Thymus (tissue), 11 donors: Measurements from ENCODE around the gene PLEKHA1. TPM values are rescaled to one million over a fixed set of nuclear protein-coding genes. Genes with fewer than 3 reads are reported as not detected.

ENCODE experiments used
- DNase-seq, 9 donors: peaks; one replicate each; pipeline ENCODE4 v3.0.0-alpha.2; 2013; ENCODE audit warnings: low spot score in 9 of 9, low read depth in 6 of 9, missing footprints in 1 of 9
- H3K27ac ChIP-seq, 2 donors: one replicate each; pipeline ENCODE4 v1.5.1; 2013; ENCODE audit warnings: control low read depth in 1 of 2, low read depth in 1 of 2, low read length in 1 of 2, mild to moderate bottlenecking in 1 of 2, moderate library complexity in 1 of 2
- H3K27me3 ChIP-seq, 2 donors: one replicate each; pipeline ENCODE4 v1.5.1; 2013; ENCODE audit warnings: low read length in 1 of 2; ENCODE audit not compliant: control insufficient read depth in 2 of 2, insufficient read depth in 1 of 2
- H3K36me3 ChIP-seq, 2 donors: one replicate each; pipeline ENCODE4 v1.5.1; 2013; ENCODE audit warnings: low read length in 1 of 2, mild to moderate bottlenecking in 1 of 2, moderate library complexity in 1 of 2; ENCODE audit not compliant: control insufficient read depth in 2 of 2, insufficient read depth in 2 of 2
- H3K4me1 ChIP-seq, 2 donors: one replicate each; pipeline ENCODE4 v1.5.1; 2013; ENCODE audit warnings: low read length in 2 of 2; ENCODE audit not compliant: control insufficient read depth in 2 of 2, insufficient read depth in 2 of 2
- H3K4me3 ChIP-seq, 2 donors: one replicate each; pipeline ENCODE4 v1.5.1; 2013; ENCODE audit warnings: low read length in 2 of 2, control low read depth in 1 of 2, mild to moderate bottlenecking in 1 of 2
- H3K9me3 ChIP-seq, 2 donors: one replicate each; pipeline ENCODE4 v1.5.1; 2013; ENCODE audit warnings: low read length in 1 of 2, mild to moderate bottlenecking in 1 of 2; ENCODE audit not compliant: control insufficient read depth in 2 of 2, insufficient read depth in 1 of 2
- WGBS: extraction: QIAGEN DNeasy Blood & Tissue Kit; methylation state at CpG from one replicate; pipeline ENCODE4 v1.1.7; 2013; 5-methylcytosine and 5-hydroxymethylcytosine counted together
- polyA plus RNA-seq: library from polyadenylated mRNA; stranded (reverse); fragments of 200-250 nt; gene quantifications from one replicate; pipeline ENCODE4 v1.2.3, GENCODE V29; 2013
- total RNA-seq: library from RNA; stranded (reverse); fragments of 120-200 nt; gene quantifications from one replicate; pipeline ENCODE4 v1.2.4, GENCODE V29; 2013
- donor health status: healthy.

Gene PLEKHA1
- total and polyA plus RNA-seq, 2 donors: 11.1 to 28.2 TPM

DNA sequence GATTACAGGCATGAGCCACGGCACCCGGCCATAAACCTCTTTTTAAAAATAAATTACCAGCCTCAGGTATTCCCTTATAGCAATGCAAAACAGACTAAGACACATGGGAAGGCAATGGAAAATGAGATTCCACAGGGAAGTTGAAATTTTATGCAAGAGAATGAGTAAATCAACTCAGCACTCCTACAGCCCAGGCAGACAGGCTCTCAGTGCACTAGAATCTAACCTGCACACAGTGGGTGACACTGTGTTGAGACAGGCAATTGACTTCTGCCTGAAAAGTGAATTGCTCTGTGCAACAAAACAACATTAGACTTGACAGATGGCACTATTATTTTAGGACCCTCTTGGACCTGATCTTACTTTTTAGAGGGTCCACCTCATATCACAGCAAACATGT lies 20.1 kb upstream of the PLEKHA1 start:
- no peak overlapping the region for H3K4me3 ChIP-seq
- peaks cover 0 to 2% of the 10 kb centered on the region in 2 donors for H3K9me3 ChIP-seq
- DNase-seq: no peak
- H3K27me3 ChIP-seq: no peaks in the 10 kb centered on the region
- H3K27ac ChIP-seq: no peak overlapping the region
- no peaks in the 10 kb centered on the region for H3K36me3 ChIP-seq
- WGBS: 97% methylated on average over 2 of the region's 2 CpGs
- H3K4me1 ChIP-seq: no peaks in the 10 kb centered on the region

DNA sequence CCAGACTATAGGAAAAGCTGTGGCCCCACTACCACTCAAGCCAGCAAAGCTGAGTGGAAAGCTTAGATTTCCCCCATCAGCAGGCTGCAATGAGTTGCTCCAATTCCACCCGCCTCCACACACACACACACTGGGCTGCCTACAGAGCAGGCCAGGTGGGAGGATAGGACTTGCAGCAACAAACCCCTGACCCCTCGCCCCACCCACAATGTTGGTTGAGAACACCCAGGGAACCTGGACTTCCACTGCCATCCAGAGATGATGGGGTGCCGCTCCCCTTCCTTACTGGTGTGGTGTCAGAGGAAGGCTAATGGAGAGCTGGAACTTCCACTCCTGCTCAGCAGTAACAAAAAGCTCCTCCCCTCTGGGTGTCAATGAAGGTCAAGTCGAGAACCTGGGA lies 16.8 kb upstream of the PLEKHA1 start:
- peaks cover 0 to 3% of the 10 kb centered on the region in 2 donors for H3K27me3 ChIP-seq
- DNase-seq: no peak
- peaks cover 0 to 2% of the 10 kb centered on the region in 2 donors for H3K9me3 ChIP-seq
- H3K36me3 ChIP-seq: no peaks in the 10 kb centered on the region
- H3K4me3 ChIP-seq: no peak overlapping the region
- H3K27ac ChIP-seq: no peak overlapping the region
- 96% methylated on average over 4 of the region's 4 CpGs for WGBS
- no peaks in the 10 kb centered on the region for H3K4me1 ChIP-seq

- 95% methylated on average over 2 of the region's 2 CpGs for WGBS
- no peak overlapping the region for H3K27ac ChIP-seq
- H3K4me3 ChIP-seq: no peak overlapping the region
- DNase-seq: no peak
- H3K9me3 ChIP-seq: peaks cover 0 to 2% of the 10 kb centered on the region in 2 donors
- no peaks in the 10 kb centered on the region for H3K4me1 ChIP-seq
- H3K36me3 ChIP-seq: no peaks in the 10 kb centered on the region
- H3K27me3 ChIP-seq: peaks cover 0 to 3% of the 10 kb centered on the region in 2 donors
These were observed 14.9 kb upstream of the PLEKHA1 start for GRCh38 chr10:122359621-122360020.

DNA sequence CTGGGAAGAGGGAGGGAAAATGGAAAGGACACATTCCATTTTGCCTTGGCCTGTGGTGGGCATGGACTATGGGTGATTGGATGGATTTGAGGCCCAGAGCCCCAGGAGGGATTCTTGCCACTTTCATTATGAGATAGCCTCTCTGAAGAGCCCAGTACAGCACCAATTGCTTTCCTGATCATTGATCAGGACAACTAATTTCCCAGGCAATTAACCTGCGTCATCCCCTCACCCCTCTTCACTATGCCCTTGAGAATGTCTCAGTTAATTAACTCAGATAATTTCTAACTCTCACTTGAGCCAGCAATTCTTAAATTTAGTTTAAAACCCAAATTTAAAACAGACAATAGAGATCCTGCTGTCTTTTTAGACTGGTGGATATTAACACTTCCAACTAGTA lies 13.5 kb upstream of the PLEKHA1 start:
- Histone ChIP-seq H3K27me3 (peaks cover 0 to 3% of the 10 kb centered on the region in 2 donors), H3K4me1 (no peaks in the 10 kb centered on the region), H3K9me3 (peaks cover 0 to 2% of the 10 kb centered on the region in 2 donors), H3K27ac (no peak overlapping the region), H3K36me3 (no peaks in the 10 kb centered on the region), H3K4me3 (no peak overlapping the region)
- no peak for DNase-seq
- 96% methylated on average over 1 of the region's 1 CpG for WGBS

DNA sequence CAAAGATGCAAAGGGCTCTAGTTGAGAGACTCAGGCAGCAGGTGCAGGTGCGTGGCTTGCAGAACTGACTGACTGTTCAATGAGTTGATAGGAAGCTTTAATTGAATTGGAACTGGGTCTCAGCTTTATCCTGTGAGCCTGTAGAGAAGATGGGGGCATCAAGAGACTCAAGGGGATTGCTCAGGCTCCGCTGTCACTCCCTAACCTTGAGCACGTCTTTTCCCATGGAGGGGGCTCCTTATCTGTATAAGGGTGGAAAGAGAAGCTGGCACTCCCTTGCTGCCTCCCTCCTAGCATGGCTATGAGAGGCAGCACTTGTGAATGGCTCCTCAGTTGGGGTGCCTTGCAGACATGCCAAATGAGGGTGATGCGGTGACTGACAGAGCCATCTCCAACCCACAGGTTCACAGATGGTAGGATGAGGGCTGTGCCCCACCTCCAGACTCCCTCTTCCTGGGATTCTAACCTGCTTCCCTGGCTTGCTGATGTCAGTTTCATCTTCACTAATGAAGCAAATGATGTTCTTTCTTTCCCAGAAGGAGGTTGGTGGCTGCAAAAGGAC lies 12.4 kb upstream of the PLEKHA1 start:
- Histone ChIP-seq H3K27me3 (peaks cover 0 to 6% of the 10 kb centered on the region in 2 donors), H3K4me3 (no peak overlapping the region), H3K36me3 (no peaks in the 10 kb centered on the region), H3K9me3 (peaks cover 0 to 2% of the 10 kb centered on the region in 2 donors), H3K27ac (no peak overlapping the region), H3K4me1 (no peaks in the 10 kb centered on the region)
- no peak for DNase-seq
- WGBS: 94% methylated on average over 4 of the region's 4 CpGs

DNA sequence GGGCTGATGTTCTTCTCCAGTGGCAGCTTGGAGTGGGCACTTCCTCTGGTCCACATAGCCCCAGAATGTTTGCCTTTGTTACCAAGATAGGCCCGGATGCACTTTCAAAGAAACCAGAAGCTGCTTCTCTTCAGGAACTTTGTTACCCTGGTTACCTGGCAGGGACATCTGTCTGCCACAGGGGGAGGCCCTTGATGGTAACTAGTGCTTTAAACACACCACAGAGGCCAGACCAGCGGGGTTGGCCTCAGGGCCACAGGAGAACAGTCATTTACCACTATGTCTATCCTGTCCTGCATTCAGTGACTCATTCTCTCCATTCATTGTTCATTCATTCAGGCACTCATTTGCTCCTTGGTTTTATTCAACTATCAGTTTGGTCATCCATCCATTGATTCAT lies 11.9 kb upstream of the PLEKHA1 start:
- H3K9me3 ChIP-seq: peaks cover 0 to 2% of the 10 kb centered on the region in 2 donors
- WGBS: 54% methylated on average over 2 of the region's 2 CpGs

GRCh38 chr10:122363311-122363710 lies 11.2 kb upstream of the PLEKHA1 start:
- DNase-seq: no peak
- Histone ChIP-seq H3K4me3 (no peak overlapping the region), H3K9me3 (peaks cover 0 to 2% of the 10 kb centered on the region in 2 donors), H3K4me1 (no peaks in the 10 kb centered on the region), H3K27me3 (peaks cover 0 to 6% of the 10 kb centered on the region in 2 donors), H3K27ac (peak overlapping the region in 1 of 2 donors; percentile 47), H3K36me3 (no peaks in the 10 kb centered on the region)
- WGBS: 87% methylated on average over 2 of the region's 2 CpGs

More for the DNA sequence above, 11.9 kb upstream of the PLEKHA1 start:
- Histone ChIP-seq H3K27me3 (peaks cover 0 to 6% of the 10 kb centered on the region in 2 donors), H3K36me3 (no peaks in the 10 kb centered on the region), H3K27ac (no peak overlapping the region), H3K4me3 (no peak overlapping the region), H3K4me1 (no peaks in the 10 kb centered on the region)
- DNase-seq: no peak

DNA sequence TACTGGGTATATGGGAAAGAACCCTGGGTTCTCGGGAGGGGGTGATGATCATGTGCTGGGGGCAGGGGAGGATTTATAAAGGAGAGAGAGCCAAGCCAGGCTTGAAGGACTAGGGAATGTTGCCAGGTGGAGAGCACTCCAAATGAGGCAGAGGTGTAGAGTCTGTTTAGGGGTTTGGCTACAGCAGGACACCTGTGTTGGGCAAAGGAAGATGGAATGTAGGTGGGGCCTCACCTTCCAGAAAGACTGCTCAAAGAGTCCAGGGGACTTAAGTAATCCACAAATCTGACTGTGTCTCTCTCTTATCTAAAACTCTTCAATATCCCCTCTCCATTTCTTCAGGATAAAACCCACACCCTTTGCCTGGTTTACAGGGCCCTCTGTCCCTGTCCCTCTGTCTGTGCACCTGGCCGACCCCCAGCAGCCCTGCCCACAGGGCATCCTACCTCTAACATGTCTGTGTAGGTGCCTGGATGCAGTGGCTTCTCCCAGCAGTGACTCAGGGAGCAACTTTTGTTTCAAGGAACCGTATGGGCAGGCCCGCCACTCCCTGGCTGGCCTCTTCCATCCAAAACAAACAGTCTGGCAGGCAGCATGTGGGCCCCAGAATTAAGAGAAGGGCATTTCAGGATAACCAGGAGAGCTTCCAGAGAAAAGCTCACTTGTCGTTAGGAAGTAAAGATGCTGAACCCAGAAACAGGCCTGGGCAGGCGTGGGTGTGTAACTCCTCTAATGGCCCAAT lies 10.6 kb upstream of the PLEKHA1 start:
- H3K36me3 ChIP-seq: no peaks in the 10 kb centered on the region
- peaks cover 2 to 8% of the 10 kb centered on the region in 2 donors for H3K27me3 ChIP-seq
- WGBS: 78% methylated on average over 6 of the region's 6 CpGs
- peaks cover 0 to 2% of the 10 kb centered on the region in 2 donors for H3K4me1 ChIP-seq
- peaks cover 0 to 2% of the 10 kb centered on the region in 2 donors for H3K9me3 ChIP-seq
- H3K4me3 ChIP-seq: no peak overlapping the region
- H3K27ac ChIP-seq: peak overlapping the region in 1 of 2 donors; percentile 48
- no peak for DNase-seq

DNA sequence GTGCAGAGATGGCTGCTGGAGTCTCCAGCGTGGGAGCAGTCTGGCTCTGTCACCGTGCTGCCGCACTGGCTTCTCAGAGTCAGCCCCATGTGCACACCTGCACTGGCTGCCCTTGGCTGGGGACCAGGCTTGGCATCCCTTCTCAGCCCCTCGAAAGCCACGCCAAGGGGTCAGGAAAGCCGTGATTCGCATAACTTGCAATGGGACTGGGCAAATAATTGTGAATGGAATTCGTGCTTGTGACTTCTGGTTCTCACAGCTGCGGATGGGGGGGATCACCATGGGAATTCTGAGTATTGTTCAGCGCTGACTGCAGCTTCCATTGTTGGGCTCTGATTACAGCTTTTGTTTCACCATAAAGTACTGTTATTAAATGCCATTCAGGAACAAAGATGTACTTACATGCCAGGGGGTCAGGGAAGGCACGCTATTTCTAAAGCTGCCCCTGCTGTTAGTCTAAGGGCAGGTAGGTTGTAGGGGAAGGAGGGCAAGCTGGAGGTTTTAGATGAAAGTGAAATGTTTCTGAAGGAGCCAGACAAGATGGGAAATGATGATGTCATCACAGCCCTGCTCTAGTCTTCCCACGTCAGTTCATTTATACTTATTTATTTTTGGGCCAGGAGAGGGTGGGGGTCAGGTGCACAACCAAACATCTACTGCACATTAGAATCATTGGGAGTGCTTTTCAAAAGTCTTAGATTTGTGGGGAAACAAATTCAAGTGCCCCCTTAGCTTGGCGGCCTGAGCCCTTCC lies 5.8 kb upstream of the PLEKHA1 start:
- WGBS: 80% methylated on average over 13 of the region's 13 CpGs
- Histone ChIP-seq H3K36me3 (no peaks in the 10 kb centered on the region), H3K4me3 (no peak overlapping the region), H3K9me3 (no peaks in the 10 kb centered on the region), H3K27ac (no peak overlapping the region), H3K27me3 (peaks cover 6 to 28% of the 10 kb centered on the region in 2 donors), H3K4me1 (peaks cover under 1 to 2% of the 10 kb centered on the region in 2 donors)
- no peak for DNase-seq
